Duodenal mucosa (tissue), 2 donors: Measurements from ENCODE around the gene FOXR1.
A peak's percentile ranks its signal among the peaks of the same experiment; 100 is the strongest.
"Not testable (repeated sequence)": the region's sequence is repeated elsewhere in the genome, so short reads cannot be mapped to it uniquely, and the experiment has no call there.

ENCODE experiments used
- H3K27ac ChIP-seq: one replicate; pipeline ENCODE4 v1.7.0; 2013; ENCODE audit warnings: low read depth, low read length
- H3K27me3 ChIP-seq, 2 donors: one replicate each; pipeline ENCODE4 v1.7.0; 2013; ENCODE audit warnings: low read length in 2 of 2, control low read depth in 1 of 2; ENCODE audit not compliant: insufficient read depth in 2 of 2, control insufficient read depth in 1 of 2
- H3K36me3 ChIP-seq, 2 donors: one replicate each; pipeline ENCODE4 v1.7.0; 2013; ENCODE audit warnings: low read length in 2 of 2, control low read depth in 1 of 2; ENCODE audit not compliant: insufficient read depth in 2 of 2, control insufficient read depth in 1 of 2
- H3K4me1 ChIP-seq, 2 donors: one replicate each; pipeline ENCODE4 v1.7.0; 2013; ENCODE audit warnings: low read length in 2 of 2, control low read depth in 1 of 2; ENCODE audit not compliant: insufficient read depth in 2 of 2, control insufficient read depth in 1 of 2
- H3K4me3 ChIP-seq, 2 donors: one replicate each; pipeline ENCODE4 v1.7.0; 2013; ENCODE audit warnings: low read length in 2 of 2, low read depth in 1 of 2
- H3K9ac ChIP-seq, 2 donors: one replicate each; pipeline ENCODE4 v1.7.0; 2013; ENCODE audit warnings: low read length in 2 of 2, low read depth in 1 of 2
- H3K9me3 ChIP-seq, 2 donors: one replicate each; pipeline ENCODE4 v1.7.0; 2013; ENCODE audit warnings: low read length in 2 of 2, control low read depth in 1 of 2; ENCODE audit not compliant: control insufficient read depth in 1 of 2

Gene FOXR1

GRCh38 chr11:118969508-118969907 is 2.1 kb upstream of the FOXR1 start:
- H3K4me1 ChIP-seq, H3K36me3 ChIP-seq, H3K9ac ChIP-seq, H3K4me3 ChIP-seq, H3K27ac ChIP-seq, H3K9me3 ChIP-seq, H3K27me3 ChIP-seq: not testable (repeated sequence)

- Histone ChIP-seq H3K9ac (no peak overlapping the region), H3K4me1 (no peaks in the 10 kb centered on the region), H3K36me3 (no peaks in the 10 kb centered on the region), H3K4me3 (no peak overlapping the region), H3K27ac (no peak overlapping the region), H3K9me3 (no peaks in the 10 kb centered on the region), H3K27me3 (peaks cover 0 to 3% of the 10 kb centered on the region in 2 donors)
These were observed 2.4 kb downstream of the FOXR1 start for GRCh38 chr11:118973985-118974384.

DNA sequence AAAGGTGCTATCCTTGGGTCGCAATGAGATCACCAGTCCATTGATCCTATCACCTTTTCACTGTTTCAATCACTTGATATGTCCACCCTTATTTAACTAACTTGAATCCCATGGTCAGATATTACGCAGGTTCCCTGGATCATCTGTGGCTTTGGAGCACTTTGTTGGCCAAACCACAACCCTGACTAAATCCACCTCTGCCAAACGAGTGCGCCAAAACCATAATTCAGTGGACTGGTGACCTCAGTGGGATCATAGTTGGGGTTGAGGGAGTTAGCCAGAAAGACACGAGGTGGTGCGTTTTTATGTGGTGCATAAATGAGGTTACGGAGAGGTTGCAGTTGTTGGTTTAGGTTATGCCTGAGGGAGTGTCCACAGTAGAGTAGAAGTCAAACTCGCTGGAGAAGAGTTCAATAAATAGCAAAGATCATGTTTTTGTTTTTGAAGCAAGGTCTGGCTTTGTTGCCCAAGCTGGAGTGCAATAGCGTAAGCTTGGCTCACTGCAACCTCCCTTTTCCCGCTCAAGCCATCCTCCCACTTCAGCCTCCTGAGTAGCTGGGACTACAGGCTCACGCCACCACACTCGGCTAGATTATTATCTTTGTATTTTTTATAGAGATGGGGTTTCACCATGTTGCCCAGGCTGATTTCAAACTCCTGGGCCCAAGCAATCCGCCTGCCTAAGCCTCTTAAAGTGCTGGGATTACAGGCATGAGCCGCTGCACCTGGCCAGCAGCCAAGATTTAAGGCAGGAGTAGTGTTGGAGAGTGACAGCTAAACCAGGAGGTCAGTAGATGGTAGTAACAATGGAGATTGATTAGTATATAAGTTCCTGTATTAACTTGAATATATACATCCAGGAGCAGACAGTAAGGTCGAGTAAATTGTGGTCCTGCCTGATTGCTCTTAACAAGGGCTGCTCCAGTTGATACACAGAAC is 4.5 kb downstream of the FOXR1 start:
- Histone ChIP-seq H3K4me3 (no peak overlapping the region), H3K9ac (no peak overlapping the region), H3K36me3 (no peaks in the 10 kb centered on the region), H3K27me3 (peaks cover 0 to 3% of the 10 kb centered on the region in 2 donors), H3K9me3 (no peaks in the 10 kb centered on the region), H3K27ac (no peak overlapping the region), H3K4me1 (peaks cover 0 to 4% of the 10 kb centered on the region in 2 donors)

DNA sequence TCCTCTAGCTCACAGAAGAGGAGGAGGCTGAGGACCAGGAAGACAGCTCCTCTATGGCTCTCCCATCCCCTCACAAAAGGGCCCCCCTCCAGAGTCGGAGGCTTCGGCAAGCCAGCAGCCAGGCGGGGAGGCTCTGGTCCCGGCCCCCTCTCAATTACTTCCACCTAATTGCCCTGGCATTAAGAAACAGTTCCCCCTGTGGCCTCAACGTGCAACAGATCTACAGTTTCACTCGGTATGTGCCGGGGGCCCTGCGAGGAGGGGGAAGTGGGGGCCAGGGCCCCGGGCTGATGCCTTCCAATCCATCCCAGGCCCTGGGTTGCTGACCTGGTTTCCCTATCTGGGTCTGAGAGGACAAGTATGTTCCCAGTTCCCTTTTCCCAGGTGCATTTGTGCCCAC is 7.9 kb downstream of the FOXR1 start:
- Histone ChIP-seq H3K4me1 (peaks cover 0 to 4% of the 10 kb centered on the region in 2 donors), H3K27ac (no peak overlapping the region), H3K9ac (no peak overlapping the region), H3K9me3 (no peaks in the 10 kb centered on the region), H3K27me3 (peaks cover 0 to 3% of the 10 kb centered on the region in 2 donors), H3K36me3 (no peaks in the 10 kb centered on the region), H3K4me3 (no peak overlapping the region)

DNA sequence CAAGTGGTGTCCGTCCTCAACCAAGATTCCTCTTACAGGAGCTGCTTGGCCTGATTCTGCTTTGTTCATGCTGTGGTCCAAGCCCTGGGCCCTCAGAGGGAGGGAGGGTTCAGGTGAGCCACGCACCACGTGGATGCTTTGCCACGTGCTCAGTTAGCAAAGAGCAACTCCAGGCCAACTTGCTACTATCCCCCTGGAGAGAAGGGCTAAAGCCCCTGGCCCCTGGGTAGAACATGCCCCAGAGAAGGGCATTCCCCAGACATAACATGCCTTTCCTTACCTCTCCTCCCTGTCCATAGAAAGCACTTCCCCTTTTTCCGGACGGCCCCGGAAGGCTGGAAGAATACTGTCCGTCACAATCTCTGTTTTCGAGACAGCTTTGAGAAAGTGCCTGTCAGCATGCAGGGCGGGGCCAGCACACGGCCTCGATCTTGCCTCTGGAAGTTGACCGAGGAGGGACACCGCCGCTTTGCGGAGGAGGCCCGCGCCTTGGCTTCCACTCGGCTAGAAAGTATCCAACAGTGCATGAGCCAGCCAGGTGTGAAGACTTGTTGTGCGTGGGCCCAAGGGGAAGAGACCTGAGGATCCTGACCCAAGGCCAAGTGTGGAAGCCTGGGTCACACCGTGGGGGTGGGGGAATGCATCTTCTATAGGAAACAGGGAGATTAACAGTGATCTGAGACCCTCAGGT is 8.8 kb downstream of the FOXR1 start:
- no peaks in the 10 kb centered on the region for H3K9me3 ChIP-seq
- H3K4me1 ChIP-seq, result peaks cover 0 to 4% of the 10 kb centered on the region in 2 donors
- peak overlapping the region in 1 of 2 donors; percentile 13 for H3K4me3 ChIP-seq
- H3K36me3 ChIP-seq, result no peaks in the 10 kb centered on the region
- peaks cover 0 to 2% of the 10 kb centered on the region in 2 donors for H3K27me3 ChIP-seq
- H3K9ac ChIP-seq, result no peak overlapping the region
- H3K27ac ChIP-seq, result no peak overlapping the region

- H3K9ac ChIP-seq, H3K9me3 ChIP-seq, H3K4me1 ChIP-seq, H3K27me3 ChIP-seq, H3K4me3 ChIP-seq, H3K36me3 ChIP-seq, H3K27ac ChIP-seq: not testable (repeated sequence)
These were observed 12.8 kb downstream of the FOXR1 start for GRCh38 chr11:118984337-118984736.

DNA sequence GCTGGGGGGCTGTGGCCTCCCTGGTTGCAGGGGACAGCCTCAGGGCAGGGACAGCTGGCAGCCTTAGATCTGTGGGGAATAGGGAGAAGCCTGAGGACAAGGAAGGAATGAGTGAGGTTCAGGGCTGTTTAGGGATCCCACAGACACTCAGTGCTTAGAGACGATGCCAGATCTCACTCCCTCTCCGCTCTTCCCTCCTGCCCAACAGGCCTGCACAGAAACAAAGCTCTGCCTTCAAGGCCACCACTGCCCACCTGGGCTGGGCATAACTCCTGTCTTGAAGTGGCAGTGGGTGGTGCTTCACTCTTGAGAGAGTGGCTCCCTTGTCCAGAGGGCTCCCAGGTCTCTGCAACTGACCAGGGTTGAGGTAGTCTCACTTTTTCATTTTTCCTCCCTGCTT is 13.3 kb downstream of the FOXR1 start:
- Histone ChIP-seq H3K4me3 (no peak overlapping the region), H3K9ac (no peak overlapping the region), H3K9me3 (no peaks in the 10 kb centered on the region), H3K27me3 (no peaks in the 10 kb centered on the region), H3K36me3 (no peaks in the 10 kb centered on the region), H3K27ac (no peak overlapping the region), H3K4me1 (peaks cover 0 to 4% of the 10 kb centered on the region in 2 donors)

DNA sequence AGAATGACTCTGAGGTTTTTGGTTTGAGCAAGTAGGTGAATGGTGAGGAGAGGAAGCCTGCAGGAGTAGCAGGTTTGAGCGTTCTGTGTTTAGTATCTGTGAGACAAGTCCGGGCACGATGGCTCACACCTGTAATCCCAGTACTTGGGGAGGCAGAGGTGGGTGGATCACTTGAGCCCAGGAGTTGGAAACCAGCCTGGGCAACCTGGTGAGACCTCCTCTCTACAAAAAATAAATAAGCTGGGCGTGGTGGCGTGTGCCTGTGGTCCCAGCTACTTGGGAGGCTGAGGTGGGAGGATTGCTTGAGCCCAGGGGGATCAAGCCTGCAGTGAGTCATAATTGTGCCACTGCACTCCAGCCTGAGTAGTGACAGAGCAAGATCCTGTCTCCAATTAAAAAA is 16.7 kb downstream of the FOXR1 start:
- H3K27me3 ChIP-seq, result no peaks in the 10 kb centered on the region
- H3K36me3 ChIP-seq, result no peaks in the 10 kb centered on the region
- no peaks in the 10 kb centered on the region for H3K9me3 ChIP-seq
- no peak overlapping the region for H3K27ac ChIP-seq
- no peak overlapping the region for H3K4me3 ChIP-seq
- no peaks in the 10 kb centered on the region for H3K4me1 ChIP-seq
- no peak overlapping the region for H3K9ac ChIP-seq

- not testable (repeated sequence) for H3K4me3 ChIP-seq, H3K4me1 ChIP-seq, H3K27ac ChIP-seq, H3K9me3 ChIP-seq, H3K9ac ChIP-seq, H3K27me3 ChIP-seq, H3K36me3 ChIP-seq
These were observed 20.0 kb downstream of the FOXR1 start for GRCh38 chr11:118991486-118992038.
